Hematopoietic multipotent progenitor cell (in vitro differentiated cells): ENCODE results near the gene COMMD1. TPM values are rescaled to one million over a fixed set of nuclear protein-coding genes. Genes with fewer than 3 reads are reported as not detected.
A peak's percentile ranks its signal among the peaks of the same experiment; 100 is the strongest.
"Not testable (repeated sequence)": the region's sequence is repeated elsewhere in the genome, so short reads cannot be mapped to it uniquely, and the experiment has no call there.

ENCODE experiments used
- DNase-seq, 3 donors: peaks; one replicate each; pipeline ENCODE4 v3.0.0-alpha.2; 2011 to 2015; ENCODE audit warnings: low read depth in 2 of 3, low spot score in 2 of 3
- total RNA-seq: library from RNA; depleted of rRNA; stranded (reverse); fragments of >200 nt; gene quantifications from one replicate; pipeline ENCODE4 v1.2.3, GENCODE V29; 2012

Gene COMMD1
- total RNA-seq, 1 donor, result 27.5 TPM

GRCh38 chr2:61922714-61923113, 17.2 kb downstream of the COMMD1 start:
- no peak for DNase-seq

- no peak for DNase-seq
Observed at GRCh38 chr2:61924895-61925663, 19.6 kb downstream of the COMMD1 start.

DNA sequence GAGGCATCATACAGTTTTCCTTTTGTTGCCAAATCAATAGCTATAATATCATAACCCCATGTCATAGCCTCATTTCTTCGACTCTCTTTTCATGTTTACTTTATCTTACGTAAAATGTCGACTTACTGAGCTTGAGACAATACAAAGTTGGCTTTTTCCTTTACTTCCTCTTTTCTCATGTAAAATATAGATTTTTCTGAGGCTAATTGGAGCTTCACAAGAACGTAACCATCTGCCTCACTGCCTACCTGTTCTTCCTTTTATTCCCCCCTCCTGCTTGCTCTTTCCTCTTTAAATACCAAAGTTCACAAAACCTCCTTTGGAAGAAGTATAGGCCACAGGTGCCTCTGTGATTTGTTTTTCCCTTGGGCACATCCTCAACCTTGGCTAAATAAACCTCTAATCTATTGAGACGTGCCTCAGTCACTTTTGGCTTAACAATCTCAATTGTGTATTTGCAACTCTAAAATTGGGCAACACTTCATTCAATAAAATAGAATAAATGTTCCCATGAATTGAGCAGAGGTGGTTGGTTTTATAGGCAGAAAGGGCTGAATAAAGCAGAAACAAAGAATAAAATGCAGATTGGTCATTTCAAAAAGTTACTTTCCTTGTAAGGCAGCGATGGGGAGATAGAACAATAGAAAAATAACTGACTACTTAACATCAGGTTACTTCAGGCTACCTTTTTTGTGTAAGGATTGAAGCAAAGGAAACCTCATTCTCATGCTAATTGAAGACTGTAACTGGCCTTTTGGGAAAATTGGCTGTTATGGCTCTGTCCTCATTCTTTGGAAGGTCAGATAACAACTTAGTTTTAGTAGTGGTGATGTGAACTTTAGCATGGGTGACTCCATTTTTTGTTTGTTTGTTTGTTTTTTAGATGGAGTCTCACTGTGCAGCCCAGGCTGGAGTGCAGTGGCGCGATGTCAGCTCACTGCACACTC, 21.3 kb downstream of the COMMD1 start:
- peak in 1 of 3 donors; percentile 45 for DNase-seq

DNA sequence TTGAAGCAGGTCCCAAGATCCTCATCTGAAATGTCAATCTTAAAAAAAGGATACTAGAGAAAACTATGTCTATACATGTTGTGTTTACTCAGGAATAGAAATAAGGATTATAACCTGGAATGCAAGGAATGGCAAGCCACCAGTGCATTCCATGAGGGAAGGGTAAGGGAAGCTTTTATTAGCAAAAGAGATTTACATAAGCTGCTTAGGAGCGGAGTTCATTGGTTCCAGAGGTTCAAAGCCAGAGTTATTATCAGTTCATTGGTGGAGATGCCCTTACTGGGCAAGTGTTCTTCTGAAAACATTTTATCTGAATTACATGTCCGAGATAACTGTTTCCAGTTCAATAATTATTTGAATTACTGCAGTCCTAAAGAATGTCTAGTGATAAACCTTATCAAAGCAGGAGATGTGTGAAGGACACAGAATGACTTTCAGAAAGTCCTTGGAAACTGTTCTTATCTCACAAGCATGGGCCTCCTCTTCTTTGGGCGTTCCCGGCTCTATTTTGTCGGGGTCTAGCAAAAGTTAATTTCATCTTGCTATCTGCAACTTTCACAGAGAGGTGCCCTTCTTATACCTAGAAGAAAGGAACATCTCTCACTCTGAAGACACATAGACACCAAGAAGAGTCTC, 23.5 kb downstream of the COMMD1 start:
- DNase-seq, result no peak

GRCh38 chr2:61937098-61937497, 31.6 kb downstream of the COMMD1 start:
- peak in 1 of 3 donors; percentile 32 for DNase-seq

DNA sequence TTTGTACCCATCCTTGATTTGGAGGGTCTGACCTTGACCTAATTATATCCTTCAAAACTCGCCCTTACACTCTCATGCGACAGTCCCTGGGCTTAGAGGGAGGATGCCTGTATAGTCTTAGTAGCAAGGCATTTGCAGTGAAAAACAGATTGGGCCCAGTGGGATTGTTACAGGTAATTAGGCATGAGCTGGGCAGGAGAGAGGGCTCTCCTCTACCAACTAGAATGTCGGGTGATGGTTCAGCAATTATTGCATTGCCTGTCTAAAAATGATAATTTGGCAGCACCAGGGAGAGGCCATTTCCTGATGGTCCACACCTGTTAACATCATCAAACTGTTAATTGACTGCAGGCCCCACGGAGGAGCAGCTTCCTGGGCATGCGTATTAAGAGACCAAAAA, 32.4 kb downstream of the COMMD1 start:
- no peak for DNase-seq

GRCh38 chr2:61938511-61938910, 33.0 kb downstream of the COMMD1 start:
- DNase-seq, result no peak

- no peak for DNase-seq
Observed at GRCh38 chr2:61943251-61943650, 37.8 kb downstream of the COMMD1 start.

- DNase-seq, result no peak
Observed at GRCh38 chr2:61946666-61947065, 41.2 kb downstream of the COMMD1 start.

- no peak for DNase-seq
Observed at GRCh38 chr2:61948661-61949457, 43.4 kb downstream of the COMMD1 start.

- no peak for DNase-seq
Observed at GRCh38 chr2:61949458-61949713, 43.9 kb downstream of the COMMD1 start.

DNA sequence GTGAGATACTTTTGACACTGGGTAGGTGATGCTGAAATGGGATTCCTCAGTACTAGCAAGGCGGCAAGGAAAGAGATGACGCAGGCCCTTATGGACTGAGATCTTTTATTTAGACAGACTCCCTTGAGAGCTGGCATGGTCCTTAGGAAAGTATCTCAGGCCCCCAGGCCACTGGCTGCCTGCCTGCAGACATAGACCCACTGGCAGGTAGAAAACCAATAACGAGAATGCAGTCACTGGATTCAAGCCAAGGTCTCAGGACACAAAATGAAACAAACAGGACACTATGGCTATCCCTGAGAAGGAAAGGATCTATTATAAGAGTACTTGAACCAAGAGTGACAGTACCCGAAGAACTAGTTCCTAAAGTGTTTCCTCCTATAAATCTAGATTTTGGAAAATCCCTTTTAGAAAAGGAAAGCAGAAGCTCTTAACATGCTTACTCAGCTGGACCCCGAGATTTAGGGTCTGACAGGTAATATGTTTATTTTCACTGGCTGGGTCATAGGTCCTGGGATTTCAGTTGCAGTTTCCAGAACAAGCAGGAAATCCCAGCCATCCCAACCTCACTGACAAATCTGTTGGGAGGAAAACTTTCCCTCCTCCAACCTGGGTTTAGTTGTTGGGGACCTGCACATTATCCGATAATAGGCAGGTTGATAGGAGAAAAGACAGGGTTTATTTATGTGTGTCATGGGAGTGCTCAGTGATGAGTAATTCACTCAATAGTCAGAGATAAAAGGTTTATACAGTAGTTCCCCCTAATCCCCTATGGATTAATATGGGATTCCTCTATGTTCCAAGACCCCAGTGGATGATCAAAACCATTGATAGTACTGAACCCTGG, 44.5 kb downstream of the COMMD1 start:
- DNase-seq, result no peak

GRCh38 chr2:61950571-61951315, 45.3 kb downstream of the COMMD1 start:
- no peak for DNase-seq

DNA sequence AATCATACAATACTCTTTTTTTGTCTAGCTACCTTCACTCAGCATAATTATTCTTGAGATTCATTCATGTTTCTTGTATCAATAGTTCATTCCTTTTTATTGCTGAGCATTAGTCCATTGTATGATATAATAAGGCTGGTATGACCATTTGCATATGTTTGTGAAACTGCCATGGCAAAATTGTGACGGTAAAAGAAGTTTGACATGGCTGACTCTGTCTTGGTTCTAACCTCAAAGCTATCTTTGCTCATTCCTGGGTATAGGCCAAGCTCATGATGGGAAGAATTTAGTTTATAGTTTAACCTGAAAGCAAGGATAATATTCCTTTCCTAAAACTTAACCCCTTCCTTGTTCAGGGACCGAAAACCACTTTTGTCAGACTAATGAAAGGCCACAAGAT, 46.4 kb downstream of the COMMD1 start:
- DNase-seq, result no peak

DNA sequence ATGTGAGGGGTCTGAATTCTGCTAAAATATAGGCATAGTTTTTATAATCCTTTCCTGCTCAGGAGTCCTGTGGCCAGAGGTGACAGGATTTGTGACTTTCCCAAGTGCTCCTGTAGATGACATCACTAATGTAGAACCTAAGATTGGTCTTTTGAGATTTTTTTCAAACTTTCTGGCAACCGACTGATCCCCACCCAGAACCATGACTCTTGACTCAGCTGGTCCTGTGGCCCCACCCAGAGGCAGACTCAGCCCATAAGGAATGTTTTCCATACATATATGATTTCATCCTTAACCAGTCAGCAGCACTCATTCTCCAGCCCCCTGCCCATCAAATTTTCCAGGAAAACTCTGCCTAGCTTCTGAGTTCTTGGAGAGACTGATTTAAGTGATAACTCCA, 46.8 kb downstream of the COMMD1 start:
- no peak for DNase-seq

- DNase-seq, result not testable (repeated sequence)
Observed at GRCh38 chr2:61954856-61955255, 49.4 kb downstream of the COMMD1 start.

DNA sequence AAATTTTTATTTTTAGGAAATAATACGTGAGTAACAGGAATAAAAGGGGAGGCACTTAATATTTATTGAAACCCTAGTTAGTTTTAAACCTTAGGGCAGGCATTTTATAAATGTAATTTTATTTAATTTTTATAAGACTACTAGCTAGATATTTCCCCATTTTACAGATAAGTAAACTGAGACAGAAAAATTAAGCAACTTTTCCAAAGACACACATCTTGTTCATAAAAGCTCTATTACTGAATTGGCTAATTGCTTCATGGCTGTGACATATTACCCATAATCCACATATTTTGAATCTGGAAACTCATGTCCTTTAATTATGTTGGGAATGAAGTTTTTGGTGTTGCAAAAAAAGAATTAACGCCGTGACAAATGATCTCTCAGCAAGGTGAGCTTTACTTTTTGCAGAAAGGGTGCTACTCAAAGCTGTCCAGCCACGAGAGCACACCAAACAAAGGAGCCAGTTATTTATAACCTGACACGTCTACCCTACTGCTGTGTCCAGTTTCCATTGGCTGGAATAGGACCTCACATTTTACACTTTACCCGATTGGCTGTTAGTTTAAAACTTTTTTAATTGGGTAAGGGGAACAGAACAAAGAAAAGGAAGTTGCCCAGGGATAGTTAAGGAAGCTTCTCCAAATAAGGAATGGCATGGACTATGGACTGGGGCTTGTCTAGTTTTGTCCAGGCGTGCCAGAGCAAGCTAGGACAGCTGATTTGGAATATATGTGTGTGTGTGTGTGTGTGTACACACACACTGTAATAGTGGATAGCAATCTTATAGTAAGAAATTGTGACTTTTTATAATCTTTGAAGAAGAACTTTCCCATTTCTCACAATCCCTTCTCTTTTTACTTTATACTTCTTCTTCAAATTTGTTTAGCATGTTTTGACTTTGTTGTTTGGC, 54.2 kb downstream of the COMMD1 start:
- no peak for DNase-seq
